ENCODE measurements around the gene ZNF526.

The ZNF526 gene

DNA sequence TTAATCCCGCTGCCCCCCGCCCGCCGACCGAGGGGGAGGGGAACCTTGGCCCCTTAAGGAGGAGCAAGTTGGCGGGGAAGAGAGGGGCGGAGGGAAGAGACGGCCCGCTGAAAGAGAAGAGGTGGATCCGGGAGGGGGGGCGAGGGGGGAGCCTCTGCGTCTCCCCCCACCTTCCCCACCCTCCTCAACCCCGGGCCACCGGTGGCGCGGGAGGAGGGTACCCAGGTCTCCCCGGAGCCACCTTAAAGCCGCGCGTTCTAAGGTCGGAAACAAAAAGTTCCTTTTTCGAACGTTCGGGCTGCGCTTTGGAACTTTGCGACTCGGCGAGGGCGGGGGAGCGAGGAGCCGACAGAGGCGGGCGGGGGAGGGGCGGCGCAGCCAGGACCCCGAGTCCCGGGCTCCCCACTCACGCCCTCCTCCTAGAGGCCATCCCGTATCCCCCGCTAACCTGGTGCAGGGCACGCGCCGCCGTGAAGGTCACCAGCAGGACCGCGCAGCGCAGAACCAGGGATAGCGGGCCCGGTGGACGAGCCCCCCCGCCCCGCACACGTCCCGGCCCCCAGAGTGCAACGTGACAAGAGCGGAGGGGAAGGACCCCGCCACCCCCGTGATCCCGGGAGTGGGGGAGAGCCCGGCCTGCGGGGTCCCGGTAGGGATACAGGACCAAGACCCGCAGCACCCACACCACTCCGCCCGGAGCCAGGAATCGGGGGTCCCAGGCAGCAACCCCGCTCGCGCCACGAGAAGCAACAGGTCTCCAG is 34.2 kb downstream of the ZNF526 start (continued):
- TF ChIP-seq, protein P1, sequence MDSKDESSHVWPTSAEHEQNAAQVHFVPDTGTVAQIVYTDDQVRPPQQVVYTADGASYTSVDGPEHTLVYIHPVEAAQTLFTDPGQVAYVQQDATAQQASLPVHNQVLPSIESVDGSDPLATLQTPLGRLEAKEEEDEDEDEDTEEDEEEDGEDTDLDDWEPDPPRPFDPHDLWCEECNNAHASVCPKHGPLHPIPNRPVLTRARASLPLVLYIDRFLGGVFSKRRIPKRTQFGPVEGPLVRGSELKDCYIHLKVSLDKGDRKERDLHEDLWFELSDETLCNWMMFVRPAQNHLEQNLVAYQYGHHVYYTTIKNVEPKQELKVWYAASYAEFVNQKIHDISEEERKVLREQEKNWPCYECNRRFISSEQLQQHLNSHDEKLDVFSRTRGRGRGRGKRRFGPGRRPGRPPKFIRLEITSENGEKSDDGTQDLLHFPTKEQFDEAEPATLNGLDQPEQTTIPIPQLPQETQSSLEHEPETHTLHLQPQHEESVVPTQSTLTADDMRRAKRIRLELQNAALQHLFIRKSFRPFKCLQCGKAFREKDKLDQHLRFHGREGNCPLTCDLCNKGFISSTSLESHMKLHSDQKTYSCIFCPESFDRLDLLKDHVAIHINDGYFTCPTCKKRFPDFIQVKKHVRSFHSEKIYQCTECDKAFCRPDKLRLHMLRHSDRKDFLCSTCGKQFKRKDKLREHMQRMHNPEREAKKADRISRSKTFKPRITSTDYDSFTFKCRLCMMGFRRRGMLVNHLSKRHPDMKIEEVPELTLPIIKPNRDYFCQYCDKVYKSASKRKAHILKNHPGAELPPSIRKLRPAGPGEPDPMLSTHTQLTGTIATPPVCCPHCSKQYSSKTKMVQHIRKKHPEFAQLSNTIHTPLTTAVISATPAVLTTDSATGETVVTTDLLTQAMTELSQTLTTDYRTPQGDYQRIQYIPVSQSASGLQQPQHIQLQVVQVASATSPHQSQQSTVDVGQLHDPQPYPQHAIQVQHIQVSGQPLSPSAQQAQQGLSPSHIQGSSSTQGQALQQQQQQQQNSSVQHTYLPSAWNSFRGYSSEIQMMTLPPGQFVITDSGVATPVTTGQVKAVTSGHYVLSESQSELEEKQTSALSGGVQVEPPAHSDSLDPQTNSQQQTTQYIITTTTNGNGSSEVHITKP (tag by site-specific recombination; IDR thresholded peaks at IDR 0.05): peak; percentile 81
- TF ChIP-seq ZNF2 (tag by site-specific recombination; IDR thresholded peaks at IDR 0.05) (no peak), ZNF324 (tag by site-specific recombination; IDR thresholded peaks at IDR 0.05) (no peak), KLF16 (tag by site-specific recombination; IDR thresholded peaks at IDR 0.05) (peak; percentile 90), ZEB2 (tag by site-specific recombination; IDR thresholded peaks at IDR 0.05) (peak; percentile 94), HOXD13 (CRISPR knock-in tag; IDR thresholded peaks at IDR 0.05; ENCODE audit: borderline replicate concordance) (no peak), YY1 (tag by site-specific recombination; IDR thresholded peaks at IDR 0.05) (no peak; the same call in 1 of the 2 replicates), ZFP69B (tag by site-specific recombination; IDR thresholded peaks at IDR 0.05) (peak; percentile 83), KLF9 (tag by site-specific recombination; IDR thresholded peaks at IDR 0.05; ENCODE audit: low read depth) (peak; percentile 85), ZNF776 (tag by site-specific recombination; IDR thresholded peaks at IDR 0.05; ENCODE audit: borderline replicate concordance) (no peak), ZSCAN4 (tag by site-specific recombination; IDR thresholded peaks at IDR 0.05) (0 out of 2 replicates have a peak, but pooled peaks have one; percentile 4), BCL11B (tag by site-specific recombination; IDR thresholded peaks at IDR 0.05; ENCODE audit: low read depth) (peak; percentile 69; the same call in 1 of the 2 replicates), ZNF132 (tag by site-specific recombination; IDR thresholded peaks at IDR 0.05; ENCODE audit: borderline replicate concordance) (no peak), ZNF785 (tag by site-specific recombination; IDR thresholded peaks at IDR 0.05) (no peak), ZNF621 (tag by site-specific recombination; IDR thresholded peaks at IDR 0.05) (no peak), FEZF1 (tag by site-specific recombination; IDR thresholded peaks at IDR 0.05) (no peak), ZBTB7A (tag by site-specific recombination; IDR thresholded peaks at IDR 0.05; ENCODE audit: low read depth) (peak; percentile 89), ZBTB10 (tag by site-specific recombination; IDR thresholded peaks at IDR 0.05) (0 out of 2 replicates have a peak, but pooled peaks have one; percentile 100), ZNF664 (tag by site-specific recombination; IDR thresholded peaks at IDR 0.05) (no peak)
- TF ChIP-seq, protein P2, sequence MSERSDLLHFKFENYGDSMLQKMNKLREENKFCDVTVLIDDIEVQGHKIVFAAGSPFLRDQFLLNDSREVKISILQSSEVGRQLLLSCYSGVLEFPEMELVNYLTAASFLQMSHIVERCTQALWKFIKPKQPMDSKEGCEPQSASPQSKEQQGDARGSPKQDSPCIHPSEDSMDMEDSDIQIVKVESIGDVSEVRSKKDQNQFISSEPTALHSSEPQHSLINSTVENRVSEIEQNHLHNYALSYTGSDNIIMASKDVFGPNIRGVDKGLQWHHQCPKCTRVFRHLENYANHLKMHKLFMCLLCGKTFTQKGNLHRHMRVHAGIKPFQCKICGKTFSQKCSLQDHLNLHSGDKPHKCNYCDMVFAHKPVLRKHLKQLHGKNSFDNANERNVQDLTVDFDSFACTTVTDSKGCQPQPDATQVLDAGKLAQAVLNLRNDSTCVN (tag by site-specific recombination; optimal IDR thresholded peaks at IDR 0.05): peak; percentile 97
- TF ChIP-seq, protein P3, sequence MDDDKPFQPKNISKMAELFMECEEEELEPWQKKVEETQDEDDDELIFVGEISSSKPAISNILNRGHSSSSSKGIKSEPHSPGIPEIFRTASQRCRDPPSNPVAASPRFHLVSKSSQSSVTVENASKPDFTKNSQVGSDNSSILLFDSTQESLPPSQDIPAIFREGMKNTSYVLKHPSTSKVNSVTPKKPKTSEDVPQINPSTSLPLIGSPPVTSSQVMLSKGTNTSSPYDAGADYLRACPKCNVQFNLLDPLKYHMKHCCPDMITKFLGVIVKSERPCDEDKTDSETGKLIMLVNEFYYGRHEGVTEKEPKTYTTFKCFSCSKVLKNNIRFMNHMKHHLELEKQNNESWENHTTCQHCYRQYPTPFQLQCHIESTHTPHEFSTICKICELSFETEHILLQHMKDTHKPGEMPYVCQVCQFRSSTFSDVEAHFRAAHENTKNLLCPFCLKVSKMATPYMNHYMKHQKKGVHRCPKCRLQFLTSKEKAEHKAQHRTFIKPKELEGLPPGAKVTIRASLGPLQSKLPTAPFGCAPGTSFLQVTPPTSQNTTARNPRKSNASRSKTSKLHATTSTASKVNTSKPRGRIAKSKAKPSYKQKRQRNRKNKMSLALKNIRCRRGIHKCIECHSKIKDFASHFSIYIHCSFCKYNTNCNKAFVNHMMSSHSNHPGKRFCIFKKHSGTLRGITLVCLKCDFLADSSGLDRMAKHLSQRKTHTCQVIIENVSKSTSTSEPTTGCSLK (tag by site-specific recombination; IDR thresholded peaks at IDR 0.05): no peak
- TF ChIP-seq, protein P4, sequence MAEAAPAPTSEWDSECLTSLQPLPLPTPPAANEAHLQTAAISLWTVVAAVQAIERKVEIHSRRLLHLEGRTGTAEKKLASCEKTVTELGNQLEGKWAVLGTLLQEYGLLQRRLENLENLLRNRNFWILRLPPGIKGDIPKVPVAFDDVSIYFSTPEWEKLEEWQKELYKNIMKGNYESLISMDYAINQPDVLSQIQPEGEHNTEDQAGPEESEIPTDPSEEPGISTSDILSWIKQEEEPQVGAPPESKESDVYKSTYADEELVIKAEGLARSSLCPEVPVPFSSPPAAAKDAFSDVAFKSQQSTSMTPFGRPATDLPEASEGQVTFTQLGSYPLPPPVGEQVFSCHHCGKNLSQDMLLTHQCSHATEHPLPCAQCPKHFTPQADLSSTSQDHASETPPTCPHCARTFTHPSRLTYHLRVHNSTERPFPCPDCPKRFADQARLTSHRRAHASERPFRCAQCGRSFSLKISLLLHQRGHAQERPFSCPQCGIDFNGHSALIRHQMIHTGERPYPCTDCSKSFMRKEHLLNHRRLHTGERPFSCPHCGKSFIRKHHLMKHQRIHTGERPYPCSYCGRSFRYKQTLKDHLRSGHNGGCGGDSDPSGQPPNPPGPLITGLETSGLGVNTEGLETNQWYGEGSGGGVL (tag by site-specific recombination; IDR thresholded peaks at IDR 0.05): peak; percentile 99
- TF ChIP-seq, protein P5, sequence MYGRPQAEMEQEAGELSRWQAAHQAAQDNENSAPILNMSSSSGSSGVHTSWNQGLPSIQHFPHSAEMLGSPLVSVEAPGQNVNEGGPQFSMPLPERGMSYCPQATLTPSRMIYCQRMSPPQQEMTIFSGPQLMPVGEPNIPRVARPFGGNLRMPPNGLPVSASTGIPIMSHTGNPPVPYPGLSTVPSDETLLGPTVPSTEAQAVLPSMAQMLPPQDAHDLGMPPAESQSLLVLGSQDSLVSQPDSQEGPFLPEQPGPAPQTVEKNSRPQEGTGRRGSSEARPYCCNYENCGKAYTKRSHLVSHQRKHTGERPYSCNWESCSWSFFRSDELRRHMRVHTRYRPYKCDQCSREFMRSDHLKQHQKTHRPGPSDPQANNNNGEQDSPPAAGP (tag by site-specific recombination; IDR thresholded peaks at IDR 0.05): peak; percentile 27; the same call in 1 of the 2 replicates

Data from HEK293 (cell line).